ENCODE measurements around the gene SLC23A2.

DNA sequence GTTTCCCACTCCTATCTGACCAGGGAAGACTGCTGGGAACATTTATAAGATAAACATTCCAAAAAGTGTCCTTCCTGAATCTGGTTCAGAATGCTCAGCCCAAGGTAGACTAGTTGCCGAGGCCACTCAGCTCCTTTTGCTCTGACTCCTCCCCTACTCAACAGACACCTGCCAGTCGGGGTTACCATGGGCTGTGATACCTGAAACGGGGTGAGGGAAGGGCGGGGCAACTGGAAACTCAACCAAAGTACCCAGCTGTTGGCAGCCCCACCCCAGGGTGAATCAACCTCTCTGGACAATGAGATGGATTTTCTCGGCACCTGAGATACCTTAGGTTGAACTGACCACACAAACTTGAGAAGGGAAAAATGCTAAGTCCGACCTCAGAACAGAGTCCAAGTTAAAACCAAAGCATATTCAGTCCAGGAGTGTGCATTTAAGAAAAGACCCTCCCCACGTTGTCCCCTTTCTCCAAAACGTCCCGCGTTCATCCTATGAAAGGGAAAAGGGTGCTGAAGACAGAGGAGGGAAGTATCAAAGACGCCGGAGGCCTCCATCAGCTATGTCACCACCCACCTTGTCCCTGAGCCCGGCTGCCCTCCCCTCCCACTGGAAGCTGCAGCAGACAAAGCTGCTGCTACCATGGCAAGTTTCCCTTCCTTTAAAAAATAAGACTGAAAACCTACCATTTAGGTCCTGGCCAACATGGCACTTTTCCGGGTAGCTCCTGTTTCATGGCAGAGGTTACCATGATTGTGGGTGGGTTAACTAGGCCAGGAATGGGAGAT, 100.1 kb downstream of the SLC23A2 start:
- TF ChIP-seq, protein P1, sequence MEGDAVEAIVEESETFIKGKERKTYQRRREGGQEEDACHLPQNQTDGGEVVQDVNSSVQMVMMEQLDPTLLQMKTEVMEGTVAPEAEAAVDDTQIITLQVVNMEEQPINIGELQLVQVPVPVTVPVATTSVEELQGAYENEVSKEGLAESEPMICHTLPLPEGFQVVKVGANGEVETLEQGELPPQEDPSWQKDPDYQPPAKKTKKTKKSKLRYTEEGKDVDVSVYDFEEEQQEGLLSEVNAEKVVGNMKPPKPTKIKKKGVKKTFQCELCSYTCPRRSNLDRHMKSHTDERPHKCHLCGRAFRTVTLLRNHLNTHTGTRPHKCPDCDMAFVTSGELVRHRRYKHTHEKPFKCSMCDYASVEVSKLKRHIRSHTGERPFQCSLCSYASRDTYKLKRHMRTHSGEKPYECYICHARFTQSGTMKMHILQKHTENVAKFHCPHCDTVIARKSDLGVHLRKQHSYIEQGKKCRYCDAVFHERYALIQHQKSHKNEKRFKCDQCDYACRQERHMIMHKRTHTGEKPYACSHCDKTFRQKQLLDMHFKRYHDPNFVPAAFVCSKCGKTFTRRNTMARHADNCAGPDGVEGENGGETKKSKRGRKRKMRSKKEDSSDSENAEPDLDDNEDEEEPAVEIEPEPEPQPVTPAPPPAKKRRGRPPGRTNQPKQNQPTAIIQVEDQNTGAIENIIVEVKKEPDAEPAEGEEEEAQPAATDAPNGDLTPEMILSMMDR (conservative IDR thresholded peaks at IDR 0.05): no peak
- no peak for TF ChIP-seq EZH2 (IDR thresholded peaks at IDR 0.05; ENCODE audit: low read depth)

All from PC-9 (cell line).